CD4-positive, alpha-beta T cell treated with Interferon gamma for 1 hour (primary cell): ENCODE measurements around the gene RNF183.

ENCODE experiments used
- DNase-seq: peaks from one replicate; pipeline ENCODE4 v3.0.0-alpha.2; 2020

The RNF183 gene, protein sequence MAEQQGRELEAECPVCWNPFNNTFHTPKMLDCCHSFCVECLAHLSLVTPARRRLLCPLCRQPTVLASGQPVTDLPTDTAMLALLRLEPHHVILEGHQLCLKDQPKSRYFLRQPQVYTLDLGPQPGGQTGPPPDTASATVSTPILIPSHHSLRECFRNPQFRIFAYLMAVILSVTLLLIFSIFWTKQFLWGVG

DNA sequence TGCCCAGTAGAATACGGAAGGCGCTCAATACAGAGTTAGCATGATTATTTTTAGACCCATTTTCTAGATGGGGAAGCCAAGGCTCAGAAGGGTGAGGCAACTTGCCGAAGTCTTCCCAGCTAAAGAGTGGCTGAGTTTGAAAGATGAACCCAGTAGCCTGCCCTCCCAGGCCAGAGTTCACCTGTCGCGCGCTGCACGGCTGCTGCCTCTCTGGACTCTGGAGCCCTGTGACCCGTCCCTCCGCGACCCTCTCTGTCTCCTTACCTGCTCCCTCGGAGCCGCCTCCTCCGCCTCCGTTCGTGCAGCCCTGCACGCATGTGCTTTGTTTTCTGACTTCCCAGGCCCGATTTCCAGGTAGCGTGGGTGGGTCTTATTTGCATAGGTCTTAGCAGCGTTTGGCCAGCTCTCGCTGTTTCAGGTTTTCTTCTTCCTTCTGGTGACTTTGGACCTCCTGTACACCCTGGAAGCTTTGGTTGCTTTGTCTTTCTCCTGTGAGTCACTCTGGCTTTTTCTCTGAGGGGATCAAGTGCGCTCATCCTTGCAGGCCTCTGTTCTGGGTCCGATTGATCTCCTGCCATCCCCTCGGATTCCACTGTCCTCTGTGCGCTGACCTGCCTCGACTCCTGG, at the start of gene RNF183:
Gene RNF183, minus strand, starts transcription at position 585 of the 627 bp plus-strand sequence. CDS start 5,192 bp downstream, outside the sequence.
- no peak for DNase-seq

DNA sequence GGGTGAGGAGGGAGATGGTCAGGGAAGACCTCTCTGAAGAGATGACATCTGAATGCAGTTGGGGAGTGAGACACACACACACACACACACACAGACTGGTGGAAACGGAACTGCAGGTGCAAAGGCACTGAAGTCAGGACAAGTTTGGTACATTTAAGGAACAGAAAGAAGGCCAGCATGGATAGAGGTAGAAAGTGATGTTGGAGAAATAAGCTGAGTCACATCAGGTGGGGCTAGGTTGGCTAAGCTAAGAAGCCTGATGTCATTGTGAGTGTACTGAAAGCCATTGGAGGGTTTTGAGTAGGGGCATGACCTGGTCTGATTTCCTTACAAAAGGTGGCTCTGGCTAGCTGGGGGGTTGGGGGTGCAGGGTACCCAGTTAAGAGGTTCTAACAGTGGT, 49.2 kb upstream of the RNF183 start:
- no peak for DNase-seq

DNA sequence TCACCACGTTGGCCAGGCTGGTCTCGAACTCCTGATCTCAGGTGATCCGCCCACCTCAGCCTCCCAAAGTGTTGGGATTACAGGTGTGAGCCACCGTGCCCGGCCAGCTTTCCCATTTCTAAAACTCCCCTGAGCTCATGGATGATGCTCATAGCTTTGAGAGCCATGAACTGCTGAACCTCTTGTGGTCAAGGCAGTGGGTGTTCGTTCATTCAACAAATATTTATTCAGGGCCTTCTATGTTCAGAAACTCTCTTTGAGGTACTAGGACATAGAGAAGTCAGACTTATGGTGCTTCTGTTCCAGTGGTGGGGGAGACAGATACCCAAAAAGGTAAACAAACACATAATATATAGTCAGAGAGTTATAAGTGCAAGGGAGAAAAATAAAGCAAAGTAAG, 48.8 kb upstream of the RNF183 start:
- no peak for DNase-seq

DNA sequence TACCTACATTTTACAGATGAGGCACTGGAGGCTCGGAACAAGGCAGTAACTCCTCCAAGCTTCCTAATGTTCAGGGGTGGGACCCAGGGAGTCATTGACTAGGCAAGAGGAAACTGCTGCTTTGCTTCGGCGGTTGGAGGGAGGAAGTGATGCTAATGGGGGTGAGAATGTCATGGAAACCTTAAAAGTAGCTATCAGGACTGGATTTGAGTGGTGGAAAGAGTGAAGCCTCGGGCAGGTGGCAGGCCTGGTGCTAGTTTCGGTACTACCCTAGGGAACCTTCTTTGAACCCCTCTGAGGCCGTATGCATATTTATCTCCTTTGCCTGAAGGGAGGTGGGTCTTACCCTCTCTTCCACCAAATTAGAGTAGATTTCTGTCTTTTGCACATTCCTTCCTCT, 47.8 kb upstream of the RNF183 start:
- DNase-seq = peak; percentile 25

DNA sequence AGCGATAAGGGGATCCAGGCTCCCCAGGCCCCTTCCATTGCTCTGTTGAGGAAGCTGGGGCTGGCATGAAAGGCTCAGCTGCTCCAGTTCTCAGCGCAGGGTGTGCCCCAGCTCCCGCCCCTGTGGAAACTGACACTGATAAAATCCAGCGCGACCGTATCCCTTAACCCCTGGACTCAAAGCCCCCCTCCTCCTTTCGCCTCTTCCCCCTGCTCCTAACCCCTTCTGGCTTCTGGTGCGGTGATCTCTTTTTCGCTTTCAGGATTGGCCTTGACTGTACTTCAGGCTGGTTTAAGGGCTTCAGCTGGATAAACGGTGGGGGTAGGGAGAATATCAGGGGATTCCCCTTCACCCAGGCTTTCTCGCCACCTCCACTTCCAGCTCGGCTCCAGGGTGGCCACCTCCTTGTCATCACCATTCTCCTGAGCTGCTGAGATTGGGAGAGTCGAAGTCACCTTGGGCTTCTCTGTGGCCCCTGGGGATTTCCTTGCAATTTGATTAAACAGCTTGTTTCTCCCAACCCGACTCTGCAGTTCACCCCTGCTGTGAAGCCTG, 47.0 kb upstream of the RNF183 start:
- no peak for DNase-seq

DNA sequence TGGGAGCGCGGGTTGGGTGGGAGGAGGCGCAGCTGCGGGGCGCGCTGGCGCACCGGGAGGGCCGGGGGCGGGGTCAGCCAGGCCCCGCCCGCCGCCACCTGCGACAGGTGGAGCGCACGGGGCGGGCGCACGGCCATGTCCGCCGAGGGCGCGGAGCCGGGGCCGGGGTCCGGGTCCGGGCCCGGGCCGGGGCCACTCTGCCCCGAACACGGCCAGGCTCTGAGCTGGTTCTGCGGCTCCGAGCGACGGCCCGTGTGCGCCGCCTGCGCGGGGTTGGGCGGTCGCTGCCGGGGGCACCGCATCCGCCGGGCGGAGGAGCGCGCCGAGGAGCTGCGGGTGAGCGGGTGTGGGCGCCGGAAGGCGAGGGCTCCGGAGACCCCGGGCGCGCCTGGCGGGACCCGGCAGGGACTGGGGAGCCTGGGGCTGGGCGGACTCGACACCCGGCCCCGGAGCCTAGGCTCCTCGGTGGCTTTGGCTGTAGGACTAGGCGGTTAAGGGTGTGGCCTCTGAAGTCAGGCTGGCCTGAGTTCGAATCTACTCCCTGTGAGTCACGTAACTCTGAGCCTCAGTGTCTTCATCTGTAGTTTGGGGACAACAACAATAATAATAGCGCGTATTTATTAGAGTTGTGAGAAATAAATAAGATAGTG, 46.4 kb upstream of the RNF183 start, which contains the start of gene BSPRY:
Gene BSPRY, plus strand, starts transcription at position 97 of the 650 bp plus-strand sequence. Its CDS starts 39 bp downstream, at position 136.
- DNase-seq = peak; percentile 15

DNA sequence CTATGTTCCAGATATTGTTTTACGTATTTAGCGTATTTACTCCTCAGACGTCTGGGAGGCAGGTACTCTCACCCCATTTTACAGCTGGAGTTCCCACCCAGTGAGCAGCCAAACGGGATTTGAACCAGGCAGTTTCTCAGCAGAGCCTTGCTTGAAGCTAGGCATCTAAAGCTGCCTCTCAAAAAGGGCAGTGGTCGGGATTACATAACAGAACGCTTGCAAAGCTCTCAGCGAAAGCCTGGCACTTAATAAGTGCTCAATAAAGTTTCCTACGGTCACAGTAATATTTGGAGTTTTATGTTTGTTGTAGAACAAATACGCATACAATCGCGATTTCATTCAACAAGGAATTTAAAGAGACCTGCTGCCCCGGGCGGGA, 45.9 kb upstream of the RNF183 start:
- DNase-seq = no peak

DNA sequence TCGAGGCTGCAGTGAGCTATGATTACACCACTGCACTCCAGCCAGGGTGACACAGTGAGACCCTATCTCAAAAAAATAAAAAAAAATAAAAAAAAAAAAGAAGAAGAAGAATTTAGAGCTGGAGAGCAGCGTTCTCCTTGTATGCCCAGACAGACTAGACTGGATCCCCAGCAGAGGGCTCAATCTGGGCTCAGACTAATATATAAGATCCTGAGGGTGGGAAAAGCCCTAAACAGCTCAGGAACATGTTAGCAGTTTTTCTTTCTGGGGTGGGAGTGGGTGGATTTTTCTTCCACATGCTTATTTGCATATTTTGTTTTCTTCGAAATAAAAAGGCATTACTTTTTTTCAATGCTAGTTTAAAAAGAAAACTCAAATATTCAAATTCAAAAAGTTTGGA, 45.3 kb upstream of the RNF183 start:
- no peak for DNase-seq

DNA sequence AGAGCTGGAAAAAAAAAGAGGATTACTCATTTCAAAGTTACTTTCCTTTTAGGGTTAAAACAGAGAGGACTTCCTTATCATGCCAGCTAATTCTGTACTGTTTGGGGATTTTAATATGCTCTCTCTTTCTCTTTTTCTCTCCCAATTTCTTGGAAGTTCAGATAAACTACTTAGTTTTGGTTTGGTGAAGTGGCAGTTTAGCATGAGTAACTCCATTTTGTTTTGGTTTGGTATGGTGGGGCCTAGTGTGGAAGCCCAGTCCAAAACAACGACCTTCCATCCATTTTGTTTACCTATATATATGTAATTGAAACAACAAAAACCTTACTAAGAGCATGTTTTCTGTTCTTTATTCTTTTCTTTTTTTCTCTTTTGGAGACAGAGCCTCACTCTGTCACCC, 42.5 kb upstream of the RNF183 start:
- no peak for DNase-seq

DNA sequence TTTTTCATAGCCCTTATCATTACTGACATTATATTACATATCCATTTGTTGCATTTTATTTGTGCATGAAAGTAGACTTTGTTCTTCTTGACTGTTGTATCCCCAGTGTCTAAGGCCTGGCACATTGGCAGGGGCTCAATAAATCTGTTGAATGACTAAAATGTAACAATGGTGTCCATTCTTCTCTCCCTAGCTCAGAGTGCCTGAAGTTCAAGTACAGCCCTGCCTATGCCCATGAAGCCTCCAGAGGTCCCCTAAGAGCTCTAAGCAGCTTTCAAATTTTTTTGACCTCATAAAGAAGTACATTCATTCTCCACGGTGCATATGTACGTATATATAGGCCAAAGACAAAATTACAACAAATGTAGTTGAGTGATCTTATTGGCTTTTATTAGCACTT, 42.0 kb upstream of the RNF183 start:
- no peak for DNase-seq

DNA sequence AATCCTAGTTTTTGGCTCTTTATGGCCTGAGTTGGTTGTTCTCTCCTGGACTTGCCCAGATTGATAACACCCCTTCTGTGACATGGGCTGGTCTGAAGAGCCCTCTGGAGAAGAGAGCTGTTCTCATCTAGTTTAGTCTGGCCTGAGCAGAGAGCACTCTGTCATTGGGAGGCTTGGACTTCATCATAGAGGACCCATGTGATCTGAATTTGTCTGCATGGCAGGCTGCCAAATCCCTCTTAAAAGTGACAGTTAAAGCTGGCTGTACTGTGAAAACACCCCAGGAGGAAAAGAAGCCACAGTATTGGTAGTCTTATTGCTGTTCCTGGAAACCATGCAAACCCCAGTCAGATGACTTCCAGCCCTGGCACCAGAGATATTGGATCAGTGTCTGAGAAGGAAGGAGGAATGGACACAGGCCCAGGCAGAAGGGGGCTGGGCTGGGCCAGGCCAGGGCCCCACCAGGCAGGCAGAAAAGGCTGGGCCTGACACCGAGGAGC, 40.6 kb upstream of the RNF183 start:
- no peak for DNase-seq

DNA sequence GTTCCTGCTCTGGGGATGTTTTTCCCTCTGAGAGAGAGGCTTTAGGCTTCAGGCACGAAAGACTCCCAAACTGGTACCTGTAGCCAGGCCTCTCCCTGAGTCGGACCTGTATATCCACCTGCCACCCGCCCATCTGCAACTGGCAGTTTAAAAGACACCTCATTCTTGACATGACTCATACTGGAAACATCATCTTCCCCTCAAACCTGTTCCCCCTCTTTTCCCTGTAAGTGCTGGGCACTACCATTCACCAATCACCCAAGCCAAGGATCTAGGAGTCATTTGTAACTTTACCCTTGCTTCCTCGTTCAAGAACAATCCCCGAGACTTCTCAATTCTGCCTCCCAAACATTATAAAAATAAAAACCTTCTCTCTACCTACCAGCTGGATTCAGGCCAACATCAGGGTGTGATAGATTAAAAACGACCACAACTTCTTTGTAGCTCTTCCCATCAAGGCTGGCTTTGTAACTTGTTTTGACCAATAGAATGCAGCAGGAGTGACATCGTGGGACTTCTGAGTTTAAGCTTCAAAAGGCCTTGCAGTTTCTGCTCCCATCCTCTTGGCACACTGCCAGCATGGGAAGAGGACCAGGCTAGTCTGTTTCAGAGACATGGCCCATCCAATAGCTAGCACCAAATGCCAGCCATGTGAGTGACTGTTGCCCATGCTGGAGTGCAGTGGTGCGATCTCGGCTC, 38.7 kb upstream of the RNF183 start:
- DNase-seq = no peak

DNA sequence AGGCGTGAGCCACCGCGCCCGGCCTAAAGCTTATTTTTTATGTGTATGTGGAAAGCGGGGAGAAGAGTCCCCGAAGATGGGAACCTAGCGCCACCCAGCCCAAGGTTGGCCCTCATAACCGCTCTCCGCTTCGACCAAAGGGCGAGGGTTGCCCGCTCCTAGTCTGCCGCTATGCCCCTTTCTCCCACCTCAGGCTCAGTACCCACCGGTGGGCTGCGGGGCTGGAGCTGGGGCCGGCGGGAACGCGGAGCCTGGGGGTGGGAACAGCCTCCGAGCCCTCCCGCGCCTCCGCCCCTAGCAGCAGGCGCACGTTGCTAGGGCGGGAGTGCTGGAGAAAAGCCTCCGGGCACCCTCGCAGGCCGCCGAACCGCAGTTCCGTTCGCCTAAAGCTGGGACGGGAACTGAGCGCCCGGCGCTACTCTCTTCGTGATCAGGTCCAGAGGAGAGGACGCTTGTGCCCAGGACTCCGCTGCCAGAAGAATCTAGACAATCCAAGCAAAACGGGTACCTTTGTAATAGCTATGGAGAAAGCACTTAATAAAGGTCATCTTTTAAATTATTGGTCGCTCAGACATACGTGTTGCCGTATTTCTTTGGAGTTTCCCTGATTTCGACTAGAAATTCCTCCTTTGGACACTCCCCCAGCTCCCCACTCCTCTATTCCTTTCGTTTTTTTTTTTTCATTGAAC, 37.0 kb upstream of the RNF183 start, which contains the start of gene WDR31:
Gene WDR31, minus strand, starts transcription at position 265 of the 689 bp plus-strand sequence. CDS start 8,253 bp downstream, outside the sequence.
- peak; percentile 75 for DNase-seq

DNA sequence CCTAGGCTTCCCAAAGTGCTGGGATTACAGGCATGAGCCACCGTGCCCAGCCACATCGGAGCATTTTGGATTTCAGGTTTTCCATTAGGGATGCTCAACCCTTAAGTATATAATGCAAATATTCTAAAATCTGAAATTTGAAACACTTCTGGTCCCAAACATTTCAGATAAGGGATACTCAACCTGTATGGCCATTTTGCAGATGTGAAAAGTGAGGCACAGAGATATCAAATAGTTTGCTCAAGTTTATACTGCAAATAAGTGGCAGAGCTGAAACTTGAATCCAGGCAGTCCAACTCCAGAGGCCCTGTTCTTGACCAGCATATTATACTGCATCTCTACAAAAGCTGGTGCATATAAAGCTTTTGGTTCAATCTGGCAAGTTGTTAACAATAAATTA, 34.5 kb upstream of the RNF183 start:
- no peak for DNase-seq

DNA sequence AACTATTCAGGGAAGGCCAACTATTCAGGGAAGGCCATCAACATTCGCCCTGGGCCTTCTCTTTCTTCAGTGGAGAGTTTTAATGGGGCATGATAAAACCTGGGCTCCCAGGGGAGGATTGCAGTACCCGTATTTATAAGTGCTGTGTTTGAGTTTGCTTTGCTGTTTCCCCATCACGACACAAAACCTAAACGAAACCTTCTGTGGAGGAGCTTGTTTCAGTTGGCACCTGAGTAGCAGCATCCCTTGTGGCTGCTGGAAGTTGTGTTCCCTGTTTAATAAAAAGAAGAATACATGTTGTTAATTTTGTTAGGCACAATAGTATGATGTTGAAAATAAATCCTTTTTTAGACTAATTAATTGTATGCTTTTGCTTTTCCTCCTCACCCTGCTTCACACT, 28.6 kb upstream of the RNF183 start:
- DNase-seq = no peak

DNA sequence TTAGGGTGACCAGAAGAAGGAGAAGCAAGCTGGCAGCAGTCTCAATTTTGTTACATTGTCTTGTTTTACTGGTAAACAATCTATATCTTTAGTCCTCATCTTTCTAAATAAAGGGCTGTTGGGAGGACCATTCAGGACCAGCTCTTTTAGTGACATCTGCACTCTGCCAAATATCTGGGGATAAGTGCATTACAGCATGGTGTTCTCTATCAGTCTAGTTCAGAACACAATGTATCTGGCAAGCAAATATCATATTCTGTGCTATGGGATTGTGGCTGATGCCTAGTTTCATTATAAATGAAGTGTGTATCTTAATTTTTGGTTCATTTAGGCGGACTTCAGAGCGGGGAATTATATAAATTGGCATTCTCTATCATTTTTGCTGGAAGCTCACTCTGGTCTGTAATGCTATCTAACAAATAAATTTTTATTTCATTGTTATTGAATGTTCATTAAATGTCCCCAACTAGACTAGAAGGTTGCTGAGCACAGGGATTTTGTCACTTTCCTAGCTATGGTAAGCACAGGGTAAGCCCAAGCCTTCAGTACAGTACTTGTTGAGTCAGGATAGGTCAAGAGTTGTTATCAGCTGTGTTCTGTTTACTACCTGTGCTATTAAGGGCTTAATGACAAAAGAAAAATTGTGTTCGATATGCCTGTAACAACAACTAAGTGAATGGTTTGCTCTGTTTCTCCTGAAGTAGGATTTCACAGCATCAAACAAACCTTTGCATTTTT, 25.0 kb upstream of the RNF183 start:
- DNase-seq = no peak

DNA sequence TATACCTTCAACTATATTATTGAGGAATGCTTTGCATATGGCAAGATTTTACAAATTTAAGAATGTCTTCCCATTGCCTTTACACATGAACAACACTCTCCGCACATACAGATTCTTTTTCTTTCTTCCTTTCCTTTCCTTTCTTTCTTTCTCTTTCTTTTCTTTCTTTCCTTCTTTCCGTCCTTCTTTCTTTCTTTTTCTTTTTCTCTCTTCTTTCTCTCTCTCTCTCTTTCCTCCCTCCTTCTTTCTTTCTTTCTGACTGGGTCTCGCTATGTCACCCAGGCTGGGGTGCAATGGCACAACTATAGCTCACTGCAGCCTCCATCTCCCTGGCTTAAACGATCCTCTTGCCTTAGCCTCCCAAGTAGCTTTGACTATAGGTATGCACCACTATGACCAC, 23.1 kb upstream of the RNF183 start:
- no peak for DNase-seq

DNA sequence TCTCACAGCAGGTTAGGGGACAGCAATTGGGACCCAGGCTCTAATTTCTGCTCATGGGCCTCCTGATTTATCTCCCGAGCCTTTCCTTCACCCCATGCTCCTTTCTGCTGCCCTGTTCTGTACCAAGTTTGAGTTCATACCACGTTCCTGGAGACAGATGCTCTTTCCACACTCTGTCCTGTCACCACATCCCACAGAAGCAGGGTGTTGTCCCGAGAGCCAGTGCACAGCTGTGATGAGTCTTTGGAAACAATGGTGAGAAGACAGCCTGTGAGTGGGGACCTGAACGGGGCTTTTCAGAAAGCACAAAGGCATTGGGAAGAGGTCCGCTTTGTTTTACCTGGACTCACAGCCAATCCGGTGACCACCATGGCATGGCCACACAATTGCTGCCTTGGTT, 19.5 kb upstream of the RNF183 start:
- no peak for DNase-seq

DNA sequence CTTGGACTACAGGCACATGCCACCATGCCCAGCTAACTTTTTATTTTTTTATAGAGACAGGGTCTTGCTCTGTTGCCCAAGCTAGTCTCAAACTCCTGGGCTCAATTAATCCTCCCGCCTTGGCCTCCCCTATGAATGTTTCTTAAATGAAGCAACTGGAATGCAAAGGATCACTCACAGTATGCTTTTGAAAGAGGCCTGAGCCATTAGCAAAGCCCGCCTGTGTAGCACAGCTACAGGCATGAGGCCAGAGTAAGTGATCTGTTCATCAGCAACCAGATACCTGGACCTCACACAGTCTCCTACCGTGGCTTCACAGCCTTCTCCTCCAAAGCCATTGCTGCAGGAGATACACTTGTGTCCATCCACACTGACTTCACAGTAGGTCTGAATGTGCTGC, 16.9 kb upstream of the RNF183 start:
- no peak for DNase-seq

DNA sequence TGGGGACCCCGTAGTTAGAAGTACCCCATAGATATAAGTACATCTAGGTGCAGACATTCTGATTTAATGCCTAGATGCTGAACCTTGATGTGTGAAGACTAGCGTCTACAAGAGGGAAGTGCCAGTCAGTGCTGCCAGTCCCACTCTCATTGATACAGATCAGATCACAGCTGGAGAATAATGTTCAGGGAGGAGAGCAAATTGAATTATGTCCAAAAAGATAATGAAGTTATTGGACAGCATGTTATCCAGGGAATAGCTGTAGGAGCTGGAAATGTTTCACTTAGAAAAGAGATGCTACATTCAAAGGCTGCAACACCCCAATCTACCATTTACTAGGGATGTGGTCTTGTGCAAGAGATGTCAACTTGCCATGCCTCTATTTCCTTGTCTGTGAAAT, 15.9 kb upstream of the RNF183 start:
- DNase-seq = no peak

DNA sequence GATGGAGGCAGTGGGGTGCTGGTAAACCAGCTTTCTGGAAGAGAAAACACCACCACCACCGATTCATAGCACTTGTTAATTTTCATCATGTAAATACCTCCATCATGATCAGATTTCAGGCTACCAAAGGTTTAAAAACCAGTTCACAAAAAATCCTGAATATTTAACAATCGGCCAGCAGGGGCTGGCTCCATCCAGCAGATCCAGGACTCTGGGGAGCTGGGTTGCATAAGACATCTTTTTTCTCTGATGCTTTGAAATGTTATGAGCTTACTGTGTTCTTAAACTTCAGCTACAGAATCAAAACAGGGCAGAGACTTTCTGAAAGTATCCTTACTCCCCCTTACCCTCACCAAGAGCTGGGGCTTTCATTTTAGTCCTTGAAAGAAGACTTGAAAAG, 14.6 kb upstream of the RNF183 start:
- DNase-seq = no peak

DNA sequence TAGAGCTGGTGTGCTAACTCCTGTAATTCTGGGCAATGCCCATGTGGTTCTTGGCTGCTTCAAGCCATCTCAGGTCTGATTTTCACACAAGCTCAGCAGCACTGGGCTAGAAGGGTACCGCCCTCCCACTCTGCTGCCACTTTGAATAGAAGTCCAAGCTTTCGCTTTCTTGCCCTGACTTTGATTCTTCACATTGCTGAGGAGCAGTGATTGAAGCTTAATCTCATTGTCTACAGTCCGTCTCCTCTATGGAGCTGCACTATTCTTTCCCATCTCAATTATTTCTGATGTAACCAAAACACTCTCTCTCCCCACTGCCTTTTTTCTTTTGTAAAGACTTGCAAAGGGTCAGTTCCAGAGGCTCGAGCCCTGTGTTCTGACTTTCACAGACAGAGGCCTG, 12.9 kb upstream of the RNF183 start:
- no peak for DNase-seq
